HG03432 (cell line): ENCODE measurements around the gene ANGPTL8.

Source experiments
- ATAC-seq: cut with Tn5 transposase; IDR thresholded peaks from one replicate; pipeline ENCODE4 v1.9.1; 2021; ENCODE audit warnings: mild to moderate bottlenecking, moderate library complexity; ENCODE audit not compliant: unreplicated experiment

The ANGPTL8 gene, protein sequence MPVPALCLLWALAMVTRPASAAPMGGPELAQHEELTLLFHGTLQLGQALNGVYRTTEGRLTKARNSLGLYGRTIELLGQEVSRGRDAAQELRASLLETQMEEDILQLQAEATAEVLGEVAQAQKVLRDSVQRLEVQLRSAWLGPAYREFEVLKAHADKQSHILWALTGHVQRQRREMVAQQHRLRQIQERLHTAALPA

DNA sequence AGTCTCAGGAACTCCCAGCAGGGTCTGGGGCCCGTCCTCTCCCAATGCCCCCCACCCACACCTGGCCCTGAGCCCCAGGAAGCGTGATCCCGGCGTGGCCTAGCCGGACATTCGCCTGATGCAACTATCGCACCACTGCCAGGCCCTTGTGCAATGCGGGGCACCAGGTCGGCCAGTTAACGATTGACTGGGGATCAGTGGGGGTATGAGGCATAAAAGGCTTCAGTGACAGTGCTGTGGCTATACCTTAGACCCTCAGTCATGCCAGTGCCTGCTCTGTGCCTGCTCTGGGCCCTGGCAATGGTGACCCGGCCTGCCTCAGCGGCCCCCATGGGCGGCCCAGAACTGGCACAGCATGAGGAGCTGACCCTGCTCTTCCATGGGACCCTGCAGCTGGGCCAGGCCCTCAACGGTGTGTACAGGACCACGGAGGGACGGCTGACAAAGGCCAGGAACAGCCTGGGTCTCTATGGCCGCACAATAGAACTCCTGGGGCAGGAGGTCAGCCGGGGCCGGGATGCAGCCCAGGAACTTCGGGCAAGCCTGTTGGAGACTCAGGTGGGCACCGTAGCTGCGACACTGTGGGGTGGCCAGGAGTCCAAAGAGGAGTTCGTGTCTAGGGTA is at the start of gene ANGPTL8:
Gene ANGPTL8 (plus strand): TSS at position 243 of the 624 bp plus-strand sequence. CDS start 19 bp downstream, at position 262.
- ATAC-seq, result no peak

DNA sequence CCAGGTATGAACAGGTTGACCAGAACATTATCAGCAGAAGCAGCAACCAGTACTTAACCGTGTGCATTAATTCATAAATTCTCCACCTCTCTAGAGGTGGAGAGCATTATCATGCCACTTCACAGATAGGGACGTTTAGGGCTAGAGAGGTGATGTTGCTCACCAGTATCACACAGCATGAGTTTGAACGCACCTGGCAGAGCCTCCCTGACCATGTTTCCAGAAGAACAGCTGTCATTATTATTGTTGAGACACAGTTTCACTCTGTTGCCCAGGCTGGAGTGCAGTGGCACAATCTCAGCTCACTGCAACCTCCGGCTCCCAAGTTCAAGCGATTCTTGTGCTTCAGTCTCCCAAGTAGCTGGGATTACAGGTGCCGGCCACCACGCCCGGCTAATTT is 48.9 kb upstream of the ANGPTL8 start:
- ATAC-seq, result no peak

DNA sequence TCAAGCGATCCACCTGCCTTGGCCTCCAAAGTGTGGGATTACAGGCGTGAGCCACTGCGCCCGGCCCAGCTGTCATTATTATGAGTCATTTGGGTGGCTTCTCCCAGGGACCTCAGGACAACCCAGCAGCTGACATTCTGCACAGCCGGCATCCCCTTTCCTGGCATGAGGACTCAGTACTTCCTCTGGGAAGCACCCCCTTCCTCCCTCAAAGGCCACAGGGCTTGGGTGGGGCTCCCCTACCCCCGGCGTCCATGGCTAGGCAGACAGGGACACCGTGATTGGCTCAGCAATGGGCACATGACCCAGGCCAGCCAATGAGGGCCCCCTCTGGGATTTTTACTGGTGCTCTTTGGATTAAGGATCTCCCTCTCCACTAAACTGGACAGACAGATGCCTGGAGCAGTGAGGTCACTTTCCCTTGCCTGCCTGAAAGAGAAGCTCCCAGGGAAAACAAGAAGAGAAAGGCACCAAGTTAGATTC is 48.1 kb upstream of the ANGPTL8 start:
- ATAC-seq, result no peak

DNA sequence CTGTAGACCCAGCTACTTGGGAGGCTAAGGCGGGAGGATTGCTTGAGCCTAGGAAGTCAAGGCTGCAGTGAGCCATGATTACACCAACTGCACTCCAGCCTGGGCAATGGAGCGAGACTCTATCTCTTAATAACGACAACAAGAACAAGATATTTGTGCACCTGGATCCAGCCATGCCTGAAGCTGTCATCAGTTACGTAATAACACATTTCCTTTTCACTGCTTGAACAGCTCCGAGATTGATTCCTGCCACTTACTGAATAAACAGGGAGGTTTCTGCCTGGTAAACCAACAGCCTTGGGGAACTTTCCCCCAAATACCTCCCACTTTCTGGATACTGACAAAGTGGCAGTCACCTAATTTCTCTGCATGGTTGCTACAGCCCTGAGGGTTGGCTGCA is 47.5 kb upstream of the ANGPTL8 start:
- no peak for ATAC-seq

DNA sequence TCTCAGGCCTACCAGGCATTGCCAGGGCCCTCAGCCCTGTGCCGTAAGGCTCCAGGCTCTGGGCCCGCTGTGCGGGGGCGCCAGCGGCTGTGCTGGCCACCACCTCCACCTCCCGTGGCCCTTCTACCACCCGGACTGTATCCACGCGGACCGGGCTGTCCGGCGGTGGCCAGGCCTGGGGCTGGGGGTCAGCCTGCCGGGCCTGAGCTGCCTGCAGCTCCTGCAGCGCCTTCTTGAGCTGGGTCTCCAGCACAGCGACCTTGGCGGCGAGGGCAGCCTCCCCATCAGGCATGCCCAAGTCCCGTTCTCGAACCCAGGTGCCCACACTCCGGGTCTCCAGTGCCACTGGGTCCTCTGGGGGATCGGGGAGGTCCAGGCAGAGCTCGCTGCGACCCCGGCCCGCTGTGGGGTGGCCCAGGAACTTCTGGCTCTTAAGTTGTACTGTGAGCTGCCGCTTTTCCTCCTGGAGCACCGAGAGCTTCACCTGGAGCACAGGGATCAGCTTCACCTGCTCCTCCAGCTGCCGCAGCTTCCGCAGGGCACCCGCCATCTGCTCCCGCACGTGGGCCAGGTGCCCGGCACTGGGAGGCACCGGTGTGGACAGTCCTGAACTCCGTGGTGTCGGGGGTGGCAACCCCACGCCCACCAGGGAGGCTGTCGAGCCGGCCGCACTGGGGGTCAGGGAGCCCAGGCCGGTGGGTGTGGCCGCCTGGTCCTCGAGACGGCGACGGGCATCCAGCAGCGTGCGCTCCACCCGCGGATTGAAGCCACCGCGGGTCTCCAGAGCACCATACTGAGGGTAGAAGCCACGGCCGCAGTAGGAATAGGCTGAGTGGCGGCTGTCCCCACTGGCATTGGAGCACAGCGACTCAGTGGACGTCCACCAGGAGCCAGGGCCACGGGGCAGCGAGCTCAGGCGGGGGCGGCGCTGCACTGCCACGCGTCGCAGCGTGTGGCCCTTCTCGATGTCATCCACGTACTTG is 46.2 kb upstream of the ANGPTL8 start:
- ATAC-seq, result no peak

DNA sequence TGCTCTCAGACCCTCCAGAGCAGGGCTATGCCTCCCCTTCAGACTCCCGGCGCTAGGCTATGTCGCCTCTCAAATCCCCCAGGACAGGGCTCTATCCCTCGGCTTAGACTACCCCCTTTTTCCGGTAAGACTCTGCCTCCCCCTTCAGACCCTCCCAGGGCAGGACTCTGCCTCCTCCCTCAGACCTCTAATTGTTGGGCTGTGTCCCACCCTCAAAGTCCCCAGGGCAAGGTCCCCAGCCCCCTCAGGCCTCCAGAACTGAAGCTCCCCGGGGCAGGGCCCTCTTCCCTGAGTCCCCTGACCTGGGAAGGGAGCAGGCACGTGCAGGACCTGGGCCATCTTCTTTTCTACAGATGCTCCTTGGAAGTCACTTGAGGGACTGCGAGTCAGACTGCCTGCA is 45.2 kb upstream of the ANGPTL8 start:
- ATAC-seq, result no peak

DNA sequence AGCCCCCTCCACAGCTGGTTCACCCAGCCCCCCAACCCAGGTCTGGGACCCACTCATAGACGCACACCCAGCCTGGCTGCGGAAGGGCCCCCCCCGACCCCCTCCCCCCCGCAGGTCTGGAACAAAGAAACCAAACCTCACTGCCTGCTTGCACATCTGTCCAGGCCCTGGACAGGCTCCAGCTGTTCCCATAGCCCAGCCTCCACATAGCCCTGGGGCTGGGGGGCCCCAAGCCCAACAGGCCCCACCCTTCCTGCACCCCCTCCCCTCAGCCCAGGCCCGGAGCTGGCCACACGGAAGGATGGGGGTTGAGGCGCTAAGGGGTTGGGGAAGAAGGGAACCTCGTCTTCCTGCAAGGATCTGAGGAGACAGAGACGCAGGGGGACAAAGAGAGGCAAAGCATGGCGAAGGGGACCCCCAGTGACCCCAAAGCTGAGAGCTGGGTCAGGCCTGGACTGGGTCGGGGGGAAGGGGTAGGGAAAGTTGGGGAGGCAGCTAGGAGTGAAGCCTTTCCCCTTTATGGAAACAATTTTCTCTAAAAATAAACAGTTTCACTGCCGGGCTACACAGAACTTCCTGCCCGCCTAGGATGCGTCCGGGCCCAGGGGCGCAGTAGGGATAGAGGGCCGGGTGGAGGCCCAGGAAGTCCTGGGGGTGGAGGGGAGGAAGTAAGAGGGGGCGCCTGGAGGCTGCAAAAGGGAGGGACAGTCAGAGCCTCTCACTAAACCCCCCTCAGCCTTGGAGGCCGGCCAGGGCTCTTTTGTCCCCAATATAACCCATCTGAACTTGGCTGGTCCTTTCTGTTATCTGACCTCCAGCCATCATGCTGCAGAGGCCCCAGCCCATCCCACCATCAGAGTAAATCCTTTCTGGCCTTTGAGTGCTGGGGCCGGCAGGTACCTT is 44.5 kb upstream of the ANGPTL8 start:
- no peak for ATAC-seq

DNA sequence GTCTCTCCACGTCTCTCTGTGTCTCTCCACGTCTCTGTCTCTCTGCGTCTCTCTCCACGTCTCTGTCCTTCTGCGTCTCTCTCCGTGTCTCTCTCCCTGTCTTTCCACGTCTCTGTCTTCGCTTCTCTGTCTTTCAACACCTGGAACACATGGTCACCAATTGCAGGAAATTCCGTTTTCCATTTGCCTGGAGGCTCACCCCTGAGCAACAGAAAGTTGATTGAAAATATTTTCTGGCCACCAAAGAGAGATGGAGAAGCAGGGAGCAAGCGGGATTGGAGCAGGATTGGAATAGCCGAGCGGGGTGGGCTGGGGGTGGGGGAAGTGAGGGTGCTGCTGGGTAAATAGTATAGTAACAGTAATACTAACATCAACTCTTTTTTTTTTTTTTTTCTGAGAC is 43.7 kb upstream of the ANGPTL8 start:
- ATAC-seq, result no peak

DNA sequence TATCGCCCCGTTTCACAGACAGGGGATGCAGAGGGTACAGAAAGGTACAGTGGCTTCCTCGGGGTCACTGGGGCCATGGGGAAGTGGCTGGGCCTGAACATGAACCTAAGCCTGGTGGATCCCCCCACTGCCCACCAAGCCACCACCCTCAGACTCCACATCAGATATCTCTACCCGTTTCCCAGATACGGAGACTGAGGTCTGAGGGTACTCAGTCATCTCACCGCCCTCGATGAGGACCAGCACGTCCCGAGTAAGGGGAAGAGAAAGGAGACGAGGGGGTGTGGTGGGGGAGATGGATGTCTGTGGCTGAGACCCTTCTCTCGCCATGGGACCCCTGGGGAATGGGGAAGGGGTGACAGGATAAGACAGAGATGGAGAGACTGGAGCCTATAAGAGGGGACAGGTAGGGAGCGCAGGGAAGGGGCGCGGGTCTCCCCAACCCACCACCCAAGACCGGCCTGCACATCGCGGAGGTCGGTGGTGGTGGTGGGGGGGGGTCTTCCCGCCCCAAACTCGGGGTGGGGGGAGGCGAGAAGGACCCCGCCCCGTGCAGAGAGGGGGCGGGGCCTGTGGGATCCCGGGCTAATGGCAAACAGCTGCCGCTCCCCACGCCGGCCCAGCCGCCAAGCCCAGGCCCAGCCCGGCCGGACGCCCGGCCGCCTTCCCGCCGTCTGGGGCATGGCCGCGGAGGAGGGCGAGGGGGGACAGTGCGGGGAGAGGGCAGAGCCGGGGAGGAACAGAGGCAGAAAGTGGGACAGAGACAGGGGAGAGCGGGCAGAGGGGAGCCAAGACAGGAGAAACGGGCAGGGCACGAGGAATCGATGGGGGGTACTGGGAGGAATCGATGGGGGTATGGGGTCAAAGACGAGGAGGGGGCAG is 42.8 kb upstream of the ANGPTL8 start:
- ATAC-seq, result no peak

DNA sequence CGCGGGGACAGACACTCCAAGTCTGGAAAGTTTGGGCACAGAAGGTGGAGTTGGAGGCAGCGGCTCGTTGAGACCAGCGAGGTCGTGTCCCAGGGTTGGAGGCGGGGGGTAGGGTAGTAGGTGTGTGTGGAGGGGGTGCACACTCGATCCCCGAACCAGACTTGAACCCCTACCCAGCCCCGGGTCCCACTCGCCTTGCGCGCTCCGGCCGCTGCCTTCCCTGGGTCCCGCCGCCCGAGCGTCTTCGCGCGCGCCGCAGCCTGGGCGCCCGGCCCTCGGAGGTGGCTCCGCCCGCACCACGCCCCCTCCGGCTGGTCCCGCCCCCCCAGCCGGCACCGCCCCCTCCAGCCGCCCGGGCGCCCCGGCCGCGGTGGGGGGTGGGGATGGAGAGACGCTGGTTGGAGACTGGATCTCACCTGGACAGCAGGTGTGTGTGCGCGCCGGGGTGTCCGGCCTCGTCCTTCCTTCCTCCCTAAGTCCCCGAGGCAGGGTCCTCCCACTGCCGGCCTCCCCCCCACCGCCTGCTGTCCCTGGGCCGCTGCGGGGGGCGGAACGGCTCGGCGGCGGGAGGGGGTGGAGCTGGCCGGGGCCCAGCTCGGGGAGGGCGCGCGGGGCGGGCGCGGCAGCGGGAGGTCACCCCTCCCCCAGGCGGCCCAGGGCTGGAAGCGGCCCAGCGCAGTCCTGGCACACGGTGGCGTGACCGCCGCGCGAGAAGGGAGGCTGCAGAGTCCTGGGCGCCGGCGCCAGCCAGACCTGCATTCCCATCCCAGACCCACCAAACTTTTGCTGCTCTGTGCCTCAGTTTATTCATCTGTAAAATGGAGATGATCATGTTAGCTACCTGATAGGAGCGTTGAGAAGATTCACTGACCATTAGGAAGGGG is 41.9 kb upstream of the ANGPTL8 start, which contains the start of gene KANK2:
Gene KANK2 (minus strand): TSS at position 255 of the 884 bp plus-strand sequence. CDS start 3,034 bp downstream, outside the sequence.
- ATAC-seq, result peak; percentile 79

DNA sequence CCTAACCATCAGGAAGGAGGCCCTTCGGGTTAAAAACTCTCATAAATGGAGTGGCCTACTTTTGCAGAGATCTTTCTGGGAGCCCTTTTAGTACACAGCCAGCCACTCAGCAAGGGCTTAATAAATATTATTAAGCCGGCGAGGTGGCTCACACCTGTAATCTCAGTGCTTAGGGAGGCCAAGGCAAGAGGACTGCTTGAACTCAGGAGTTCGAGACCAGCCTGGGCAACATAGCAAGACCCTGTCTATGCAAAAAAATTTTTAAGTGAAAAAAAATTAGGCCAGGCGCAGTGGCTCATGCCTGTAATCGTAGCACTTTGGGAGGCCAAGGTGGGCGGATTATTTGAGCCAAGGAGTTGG is 41.3 kb upstream of the ANGPTL8 start:
- ATAC-seq, result no peak

DNA sequence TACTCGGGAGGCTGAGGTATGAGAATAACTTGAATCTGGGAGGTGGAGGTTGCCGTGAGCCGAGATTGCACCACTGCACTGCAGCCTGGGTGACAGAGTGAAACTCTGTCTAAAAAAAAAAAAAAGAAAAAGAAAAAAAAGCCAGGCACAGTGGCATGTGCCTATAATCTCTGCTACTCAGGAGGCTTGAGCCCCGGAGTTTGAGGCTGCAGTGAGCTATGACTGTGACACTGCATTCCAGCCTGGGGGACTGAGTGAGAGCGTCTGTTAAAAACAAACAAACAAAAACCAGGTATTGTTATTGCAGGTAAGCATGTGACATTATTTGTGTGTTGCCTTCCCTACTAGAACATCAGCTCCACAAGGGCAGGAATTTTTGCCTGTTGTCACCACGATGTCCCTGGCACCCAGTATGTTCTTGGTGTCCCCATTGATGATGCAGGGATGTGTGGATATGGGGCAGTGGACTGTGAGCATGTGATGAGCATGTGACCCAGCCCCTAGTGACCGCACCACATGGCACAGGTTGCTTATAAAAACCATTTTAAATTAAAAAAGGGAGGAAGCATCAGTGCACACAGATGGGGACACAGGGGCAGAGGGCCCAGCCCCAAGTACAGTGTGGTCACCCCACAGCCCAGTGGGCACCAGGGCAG is 40.5 kb upstream of the ANGPTL8 start:
- no peak for ATAC-seq

DNA sequence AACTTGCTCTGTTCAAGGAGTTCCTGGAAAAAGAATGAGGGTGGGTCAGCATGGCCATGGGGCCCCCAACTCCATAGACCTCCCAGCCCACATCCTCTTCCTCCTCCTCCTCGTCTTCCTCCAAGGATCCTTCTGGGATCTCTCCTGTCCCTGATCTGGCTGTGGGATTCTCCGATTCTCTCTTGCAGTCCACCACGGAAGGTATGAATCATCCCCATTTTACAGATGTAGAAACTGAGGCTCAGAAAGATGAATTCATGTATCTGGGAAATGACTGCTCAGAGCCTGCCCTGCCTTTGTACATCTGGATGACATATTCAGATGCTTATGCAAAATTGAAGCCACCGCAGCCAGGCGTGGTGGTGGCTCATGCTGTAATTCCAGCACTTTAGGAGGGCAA is 39.9 kb upstream of the ANGPTL8 start:
- ATAC-seq, result no peak

DNA sequence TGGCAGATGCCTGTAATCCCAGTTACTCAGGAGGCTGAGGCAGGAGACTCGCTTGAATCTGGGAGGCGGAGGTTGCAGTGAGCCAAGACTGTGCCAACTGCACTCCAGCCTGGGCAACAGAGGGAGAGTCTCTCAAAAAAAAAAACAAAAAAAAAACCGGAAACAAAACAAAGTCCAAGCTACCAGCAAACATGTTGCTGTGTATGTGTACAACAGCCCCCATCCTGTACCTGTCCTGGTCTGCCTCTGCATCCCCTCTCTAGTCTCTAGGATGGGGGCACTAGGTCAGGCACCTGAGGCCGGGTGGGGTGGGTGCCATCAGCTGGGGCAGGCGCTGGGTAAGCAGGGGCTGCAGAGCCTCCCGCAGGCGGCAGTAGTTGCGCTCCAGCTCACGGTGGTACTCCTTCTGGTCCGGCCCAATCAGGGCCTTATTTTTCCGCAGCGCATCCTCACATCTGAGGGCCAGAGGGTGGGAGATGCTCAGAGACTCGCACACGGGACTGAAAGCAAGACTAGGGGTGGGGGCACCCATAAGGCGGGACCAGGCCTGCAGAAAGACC is 39.3 kb upstream of the ANGPTL8 start:
- no peak for ATAC-seq

DNA sequence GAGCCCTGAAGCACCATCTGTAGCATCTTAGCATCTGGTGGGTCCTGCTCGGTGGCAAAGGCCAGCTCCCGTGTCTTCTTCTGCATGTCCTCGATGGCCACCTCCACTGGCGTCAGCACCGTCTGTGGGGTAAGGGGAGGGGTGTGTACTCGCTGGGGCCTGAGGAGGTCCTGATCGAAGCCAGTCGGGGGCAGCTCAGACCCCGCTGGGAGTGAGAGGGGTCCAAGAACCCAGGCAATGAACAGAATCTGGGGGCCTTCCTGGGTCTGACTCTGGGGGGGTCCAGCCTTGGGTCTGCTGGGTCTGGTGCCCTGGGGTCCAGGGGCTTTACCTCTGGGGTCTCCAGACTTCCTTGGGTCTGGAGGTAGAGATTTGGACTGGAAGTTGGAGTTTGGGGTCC is 38.5 kb upstream of the ANGPTL8 start:
- no peak for ATAC-seq

DNA sequence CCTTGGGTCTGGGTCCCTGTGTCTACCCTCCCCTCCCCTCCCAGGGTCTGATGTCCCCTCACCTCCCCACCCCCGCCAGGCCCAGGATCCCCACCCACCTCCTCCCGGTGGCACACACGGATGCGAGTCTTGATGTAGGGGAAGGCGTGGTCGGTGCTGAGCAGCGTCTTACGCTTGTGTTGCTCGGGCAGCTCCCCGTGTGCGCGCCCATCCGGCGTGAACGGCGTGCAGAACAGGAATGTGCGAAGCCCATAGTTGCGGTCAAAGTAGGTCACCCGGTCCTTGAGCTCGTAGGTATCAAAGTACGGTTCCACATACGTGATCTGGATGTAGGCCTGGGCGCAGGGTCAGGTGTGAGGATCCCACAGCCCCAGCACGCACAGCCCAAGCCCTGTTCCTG is 37.6 kb upstream of the ANGPTL8 start:
- ATAC-seq, result no peak

DNA sequence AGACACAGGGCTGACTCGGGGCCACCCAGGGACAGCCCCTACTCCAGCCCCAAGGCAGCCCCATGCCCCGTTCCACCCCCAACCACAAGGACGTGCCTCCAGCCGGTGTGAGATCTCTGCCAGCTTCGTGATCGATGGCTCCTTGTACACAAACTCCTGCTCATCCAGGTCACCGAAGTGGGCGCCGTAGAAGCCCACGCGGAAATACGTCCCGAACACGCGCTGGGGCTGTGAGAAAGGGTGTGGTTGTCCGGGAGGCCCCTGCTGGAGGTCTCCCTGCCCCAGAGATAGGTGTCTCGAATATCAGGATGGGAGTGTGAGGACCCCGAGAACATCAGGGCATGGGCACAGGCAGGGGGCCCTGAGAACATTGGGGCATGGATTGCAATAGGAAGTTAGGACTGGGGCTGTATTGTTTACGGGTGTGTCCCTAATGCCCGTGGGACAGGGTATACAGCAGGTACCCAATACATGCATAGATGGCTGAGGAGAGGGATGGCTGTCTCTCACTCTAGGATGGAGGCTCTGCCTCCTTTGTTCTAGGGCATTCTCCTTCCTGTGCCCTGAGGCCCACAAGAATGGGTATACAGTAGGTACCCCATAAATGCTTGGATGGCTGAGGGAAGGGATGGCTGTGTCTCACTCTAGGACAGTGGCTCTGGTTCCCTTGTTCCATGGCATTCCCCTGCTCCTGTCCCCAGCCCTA is 36.8 kb upstream of the ANGPTL8 start:
- ATAC-seq, result no peak
